GM12878 (cell line): ENCODE results near the gene CYP2J2. TPM values are rescaled to one million over a fixed set of nuclear protein-coding genes. Genes with fewer than 3 reads are reported as not detected.

Source experiments
- ATAC-seq: fragments of 200-7000 bp; cut with Tn5 transposase; 3 replicates; pipeline ENCODE4 v1.9.1; 2020; ENCODE audit warnings: mild to moderate bottlenecking, moderate library complexity
- BruUV-seq: library from RNA; stranded (reverse); fragments of 400-500 nt; replicated peaks from 2 replicates; lab custom pipeline; 2021; lab: Mats Ljungman, UMichigan
- CTCF ChIA-PET: fragments of 300-600 bp; sonication (Branson Sonifier 250); formaldehyde crosslinking; extraction: SDS; loops from one replicate; lab custom pipeline; 2021; ENCODE audit warnings: inconsistent platforms; lab: Yijun Ruan, JAX
- POLR2A ChIA-PET: fragments of 350-600 bp; formaldehyde crosslinking; extraction: SDS; loops from one replicate; lab custom pipeline; 2021; ENCODE audit warnings: inconsistent platforms; lab: Charles Lee
- RAD21 ChIA-PET: fragments of 300-600 bp; sonication (Branson Sonifier 250); formaldehyde crosslinking; loops from one replicate; lab custom pipeline; 2023; ENCODE audit warnings: antibody characterized with exemption; ENCODE audit not compliant: unreplicated experiment; lab: Charles Lee
- SMC1A ChIA-PET: fragments of 300-600 bp; sonication (Branson Sonifier 250); formaldehyde crosslinking; loops from one replicate; lab custom pipeline; 2023; ENCODE audit not compliant: unreplicated experiment, uncharacterized antibody; lab: Charles Lee
- DNase-seq: peaks from one replicate; pipeline ENCODE4 v3.0.0-alpha.2; 2011; ENCODE audit warnings: low read depth, low spot score
- FAIRE-seq: peaks from 3 replicates; lab custom pipeline; 2011; peaks lifted over from hg19 to GRCh38; lab: Jason Lieb, UNC
- H2AFZ ChIP-seq: 2 replicates; pipeline ENCODE4 v1.6.0; 2011; ENCODE audit warnings: low read depth, low read length, control low read depth; ENCODE audit not compliant: control insufficient read depth
- H3K27ac ChIP-seq: 2 replicates; pipeline ENCODE4 v1.5.1; 2011; ENCODE audit warnings: control low read depth; ENCODE audit not compliant: control insufficient read depth, insufficient read depth
- H3K27me3 ChIP-seq, 2 experiments: replicated peaks in 1 of 2; 2 replicates each; pipeline versions ENCODE4 v1.6.0 to v1.6.1; 2011; ENCODE audit warnings: low read length in 1 of 2; ENCODE audit not compliant: control insufficient read depth in 2 of 2, insufficient read depth in 2 of 2
- H3K36me3 ChIP-seq, 2 experiments: 2 replicates each; pipeline ENCODE4 v1.5.1; 2011; ENCODE audit warnings: low read length in 1 of 2; ENCODE audit not compliant: control insufficient read depth in 2 of 2, insufficient read depth in 2 of 2
- H3K4me1 ChIP-seq: 2 replicates; pipeline ENCODE4 v1.6.1; 2011; ENCODE audit warnings: mild to moderate bottlenecking, low read length, moderate library complexity, mixed read lengths; ENCODE audit not compliant: control insufficient read depth, insufficient read depth
- H3K4me2 ChIP-seq: 2 replicates; pipeline ENCODE4 v1.6.0; 2011; ENCODE audit warnings: control low read depth; ENCODE audit not compliant: control insufficient read depth, insufficient read depth
- H3K4me3 ChIP-seq: fragments of 200-600 bp; sonication (generic); 2 replicates; pipeline ENCODE4 v1.5.1; 2016
- H3K79me2 ChIP-seq: 2 replicates; pipeline ENCODE4 v1.6.0; 2011; ENCODE audit warnings: low read length; ENCODE audit not compliant: control insufficient read depth, insufficient read depth
- H3K9ac ChIP-seq: 2 replicates; pipeline ENCODE4 v1.8.0; 2011; ENCODE audit warnings: low read length, control low read depth, mixed read lengths; ENCODE audit not compliant: control insufficient read depth, insufficient read depth
- H3K9me3 ChIP-seq: replicated peaks from 3 replicates; pipeline ENCODE4 v1.5.1; 2011; ENCODE audit warnings: mild to moderate bottlenecking, low read length; ENCODE audit not compliant: control insufficient read depth, insufficient read depth
- H4K20me1 ChIP-seq: 2 replicates; pipeline ENCODE4 v1.6.0; 2011; ENCODE audit not compliant: control insufficient read depth, insufficient read depth
- BMI1 ChIP-seq: fragments of 450-650 bp; IDR thresholded peaks from 2 replicates; pipeline ENCODE4 v1.6.1; 2016; ENCODE audit warnings: mild to moderate bottlenecking, moderate library complexity, borderline replicate concordance
- ETV6 ChIP-seq, 2 experiments: fragments of 450-650 bp in 1 of 2; IDR thresholded peaks in 1 of 2; conservative IDR thresholded peaks in 1 of 2; 2 replicates each; pipeline ENCODE4 v1.6.1; 2014; ENCODE audit warnings: antibody characterized with exemption in 1 of 2, borderline replicate concordance in 1 of 2, low read depth in 1 of 2, mild to moderate bottlenecking in 1 of 2, moderate library complexity in 1 of 2
- GATAD2B ChIP-seq: fragments of 450-650 bp; conservative IDR thresholded peaks from 2 replicates; pipeline ENCODE4 v1.6.1; 2017; ENCODE audit warnings: low read depth, mild to moderate bottlenecking, moderate library complexity
- MTA2 ChIP-seq: fragments of 450-650 bp; IDR thresholded peaks from 2 replicates; pipeline ENCODE4 v1.6.1; 2016; ENCODE audit warnings: low read depth, mild to moderate bottlenecking, moderate library complexity
- POLR2AphosphoS5 ChIP-seq: IDR thresholded peaks from 2 replicates; pipeline ENCODE4 v1.6.1; 2011; ENCODE audit warnings: mild to moderate bottlenecking, low read length, inconsistent platforms
- RELA ChIP-seq: fragments of 450-650 bp; IDR thresholded peaks from 2 replicates; pipeline ENCODE4 v1.8.0; 2014; ENCODE audit warnings: borderline replicate concordance; ENCODE audit not compliant: partially characterized antibody
- SP1 ChIP-seq: IDR thresholded peaks from one replicate; pipeline ENCODE4 v1.6.1; 2011; ENCODE audit warnings: low read depth, low read length
- SREBF1 ChIP-seq: IDR thresholded peaks from 2 replicates; pipeline ENCODE4 v1.6.1; 2012; ENCODE audit warnings: mild to moderate bottlenecking, low read length
- TARDBP ChIP-seq: IDR thresholded peaks from 2 replicates; pipeline ENCODE4 v1.6.1; 2016; ENCODE audit warnings: borderline replicate concordance
- WGBS: methylation state at CpG from one replicate; pipeline ENCODE4 v1.1.6; 2016; ENCODE audit warnings: low lambda C conversion rate; ENCODE audit not compliant: insufficient replicate concordance, insufficient coverage; ENCODE audit errors: missing lambda C conversion rate; 5-methylcytosine and 5-hydroxymethylcytosine counted together
- in situ Hi-C: fragments of 300-500 bp; cut with MboI; formaldehyde crosslinking; loops from 9 replicates; pipeline ENCODE4 v1.14.3; 2018; ENCODE audit warnings: mixed read lengths
- intact Hi-C: fragments of 100-400 bp; cut with micrococcal nuclease; formaldehyde crosslinking; loops from one replicate; pipeline ENCODE4 v1.14.2; 2022; ENCODE audit not compliant: unreplicated experiment
- polyA plus RNA-seq, 11 experiments: library from polyadenylated mRNA; depleted of rRNA in 4 of 11; unstranded in 6 of 11; stranded (reverse) in 5 of 11; fragments of >200 nt; fragmentation: Nextera tagmentation in 4 of 11; fragmentation: Illumina TruSeq in 1 of 11; extraction: Ambion mirVana in 4 of 11; extraction: Trizol in 1 of 11; gene quantifications; 1 replicate in 1 of 11; 2 replicates in 10 of 11; pipeline versions ENCODE4 v1.2.1 to v1.2.3, GENCODE V29; 2011 to 2016; ENCODE audit warnings: inconsistent platforms in 2 of 11, missing spikeins in 2 of 11, low read depth in 1 of 11
- total RNA-seq, 4 experiments: library from RNA; depleted of rRNA in 3 of 4; stranded (reverse); fragments of >200 nt in 3 of 4; fragmentation: Illumina TruSeq in 1 of 4; extraction: Trizol in 1 of 4; gene quantifications; 2 replicates each; pipeline versions ENCODE4 v1.2.1 to v1.2.3, GENCODE V29; 2013 to 2021
- TF ChIP-seq, protein P1 (sequence below): fragments of 450-650 bp; IDR thresholded peaks from 2 replicates; pipeline ENCODE4 v1.6.1; 2016; ENCODE audit warnings: mild to moderate bottlenecking
- TF ChIP-seq, protein P2 (sequence below): fragments of 450-650 bp; IDR thresholded peaks from 2 replicates; pipeline ENCODE4 v1.6.1; 2016; ENCODE audit warnings: mild to moderate bottlenecking, moderate library complexity, borderline replicate concordance

CYP2J2 gene
- total and polyA plus RNA-seq, 10 of the 15 experiments (the other 5 are each of a cell fraction or from before 2014, with no cell fraction given), result 0.06 to 0.34 (median 0.10) TPM; not detected in 3

DNA sequence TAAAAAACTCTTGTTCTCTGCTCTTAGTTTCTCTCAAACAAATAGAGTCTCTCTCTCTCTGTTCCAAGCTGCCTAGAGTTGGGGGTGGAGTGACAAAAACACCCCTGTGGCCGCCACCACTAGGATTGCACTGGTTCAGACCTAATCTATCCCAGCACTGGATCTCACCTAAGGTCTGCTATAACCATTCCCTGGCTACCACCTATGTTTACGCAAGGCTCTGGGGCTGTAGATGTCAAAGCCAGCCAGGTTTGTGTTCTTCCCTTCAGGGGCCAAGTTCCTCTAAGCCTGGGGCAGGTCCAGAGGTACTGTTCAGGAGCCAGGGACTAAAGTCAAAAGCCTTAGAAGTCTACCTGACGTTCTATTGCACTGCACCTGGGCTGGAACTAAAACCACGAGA is 12.8 kb upstream of the CYP2J2 start:
- SMC1A ChIA-PET, result no interaction called here
- no peaks in the 10 kb centered on the region for H3K36me3 ChIP-seq
- DNase-seq (no peak), FAIRE-seq (no peak), ATAC-seq (no peak)
- no peak overlapping the region for H3K9ac ChIP-seq
- no peak overlapping the region for H3K4me2 ChIP-seq
- no peaks in the 10 kb centered on the region; a peak in 1 of 4 replicates for H3K27me3 ChIP-seq
- intact Hi-C loops, result no loop called here
- WGBS, result 25% methylated on average over 4 of the region's 4 CpGs
- TF ChIP-seq MTA2 (no peak), SREBF1 (no peak)
- no peak overlapping the region for H3K27ac ChIP-seq
- CTCF ChIA-PET, result interaction anchor here (0.7 to 0.9 kb wide), 2 partner anchors 8 to 51 kb away, joined by 3 to 4 read pairs; no protein-coding TSS in a partner anchor
- H3K9me3 ChIP-seq, result no peaks in the 10 kb centered on the region
- POLR2A ChIA-PET, result interaction anchor here (0.5 kb wide), 1 partner anchor 121 kb away, joined by 3 read pairs; no protein-coding TSS in a partner anchor
- in situ Hi-C loops, result no loop called here
- no peaks in the 10 kb centered on the region for H3K4me1 ChIP-seq
- RAD21 ChIA-PET, result no interaction called here
- no peak overlapping the region for H3K4me3 ChIP-seq
- no peak overlapping the region for H2AFZ ChIP-seq
- BruUV-seq, result no TSS peak
- H4K20me1 ChIP-seq, result no peaks in the 10 kb centered on the region
- no peaks in the 10 kb centered on the region for H3K79me2 ChIP-seq

DNA sequence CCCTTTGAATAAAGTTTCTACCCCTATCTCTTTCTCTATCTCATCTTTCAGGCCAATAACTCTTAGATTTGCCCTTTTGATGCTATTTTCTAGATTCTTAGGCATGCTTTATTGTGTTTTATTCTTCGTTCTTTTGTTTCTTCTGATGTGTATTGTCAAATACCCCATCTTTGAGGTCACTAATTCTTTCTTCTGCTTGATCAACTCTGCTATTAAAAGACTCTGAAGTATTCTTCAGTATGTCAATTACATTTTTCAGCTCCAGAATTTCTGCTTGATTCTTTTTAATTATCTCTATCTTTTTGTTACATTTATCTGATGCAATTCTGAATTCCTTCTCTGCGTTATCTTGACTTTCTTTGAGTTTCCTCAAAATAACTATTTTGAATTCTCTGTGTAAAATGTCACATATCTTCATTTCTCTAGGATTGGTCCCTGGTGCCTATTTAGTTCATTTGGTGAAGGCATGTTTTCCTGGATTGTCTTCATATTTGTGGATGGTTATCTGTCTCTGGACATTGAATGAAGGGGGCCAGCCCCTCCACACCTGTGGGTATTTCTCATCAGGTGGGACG is 11.2 kb upstream of the CYP2J2 start:
- RAD21 ChIA-PET, result no interaction called here
- ATAC-seq (no peak), FAIRE-seq (no peak), DNase-seq (no peak)
- 5% methylated on average over 3 of the region's 3 CpGs for WGBS
- BruUV-seq, result no TSS peak
- POLR2A ChIA-PET, result no interaction called here
- Histone ChIP-seq H3K4me1 (no peaks in the 10 kb centered on the region), H3K9ac (no peak overlapping the region), H3K27ac (no peak overlapping the region), H3K36me3 (no peaks in the 10 kb centered on the region), H2AFZ (no peak overlapping the region), H3K79me2 (no peaks in the 10 kb centered on the region), H3K4me3 (no peak overlapping the region), H4K20me1 (no peaks in the 10 kb centered on the region), H3K27me3 (no peaks in the 10 kb centered on the region; a peak in 1 of 4 replicates), H3K9me3 (no peaks in the 10 kb centered on the region), H3K4me2 (no peak overlapping the region)
- intact Hi-C loops, result no loop called here
- CTCF ChIA-PET, result interaction anchor here (0.9 kb wide), 1 partner anchor 9 kb away, joined by 9 read pairs; no protein-coding TSS in a partner anchor
- SMC1A ChIA-PET, result no interaction called here
- in situ Hi-C loops, result no loop called here
- TF ChIP-seq ETV6 (conservative IDR thresholded peaks at IDR 0.05 in 1 of 2, IDR thresholded peaks at IDR 0.05 in 1 of 2; ENCODE audit: borderline replicate concordance in 1 of 2, low read depth in 1 of 2) (no peak), SP1 (no peak), RELA (no peak), POLR2AphosphoS5 (no peak), GATAD2B (no peak), TARDBP (no peak), BMI1 (no peak)
- TF ChIP-seq, protein P1, sequence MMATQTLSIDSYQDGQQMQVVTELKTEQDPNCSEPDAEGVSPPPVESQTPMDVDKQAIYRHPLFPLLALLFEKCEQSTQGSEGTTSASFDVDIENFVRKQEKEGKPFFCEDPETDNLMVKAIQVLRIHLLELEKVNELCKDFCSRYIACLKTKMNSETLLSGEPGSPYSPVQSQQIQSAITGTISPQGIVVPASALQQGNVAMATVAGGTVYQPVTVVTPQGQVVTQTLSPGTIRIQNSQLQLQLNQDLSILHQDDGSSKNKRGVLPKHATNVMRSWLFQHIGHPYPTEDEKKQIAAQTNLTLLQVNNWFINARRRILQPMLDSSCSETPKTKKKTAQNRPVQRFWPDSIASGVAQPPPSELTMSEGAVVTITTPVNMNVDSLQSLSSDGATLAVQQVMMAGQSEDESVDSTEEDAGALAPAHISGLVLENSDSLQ, result no peak
- TF ChIP-seq, protein P2, sequence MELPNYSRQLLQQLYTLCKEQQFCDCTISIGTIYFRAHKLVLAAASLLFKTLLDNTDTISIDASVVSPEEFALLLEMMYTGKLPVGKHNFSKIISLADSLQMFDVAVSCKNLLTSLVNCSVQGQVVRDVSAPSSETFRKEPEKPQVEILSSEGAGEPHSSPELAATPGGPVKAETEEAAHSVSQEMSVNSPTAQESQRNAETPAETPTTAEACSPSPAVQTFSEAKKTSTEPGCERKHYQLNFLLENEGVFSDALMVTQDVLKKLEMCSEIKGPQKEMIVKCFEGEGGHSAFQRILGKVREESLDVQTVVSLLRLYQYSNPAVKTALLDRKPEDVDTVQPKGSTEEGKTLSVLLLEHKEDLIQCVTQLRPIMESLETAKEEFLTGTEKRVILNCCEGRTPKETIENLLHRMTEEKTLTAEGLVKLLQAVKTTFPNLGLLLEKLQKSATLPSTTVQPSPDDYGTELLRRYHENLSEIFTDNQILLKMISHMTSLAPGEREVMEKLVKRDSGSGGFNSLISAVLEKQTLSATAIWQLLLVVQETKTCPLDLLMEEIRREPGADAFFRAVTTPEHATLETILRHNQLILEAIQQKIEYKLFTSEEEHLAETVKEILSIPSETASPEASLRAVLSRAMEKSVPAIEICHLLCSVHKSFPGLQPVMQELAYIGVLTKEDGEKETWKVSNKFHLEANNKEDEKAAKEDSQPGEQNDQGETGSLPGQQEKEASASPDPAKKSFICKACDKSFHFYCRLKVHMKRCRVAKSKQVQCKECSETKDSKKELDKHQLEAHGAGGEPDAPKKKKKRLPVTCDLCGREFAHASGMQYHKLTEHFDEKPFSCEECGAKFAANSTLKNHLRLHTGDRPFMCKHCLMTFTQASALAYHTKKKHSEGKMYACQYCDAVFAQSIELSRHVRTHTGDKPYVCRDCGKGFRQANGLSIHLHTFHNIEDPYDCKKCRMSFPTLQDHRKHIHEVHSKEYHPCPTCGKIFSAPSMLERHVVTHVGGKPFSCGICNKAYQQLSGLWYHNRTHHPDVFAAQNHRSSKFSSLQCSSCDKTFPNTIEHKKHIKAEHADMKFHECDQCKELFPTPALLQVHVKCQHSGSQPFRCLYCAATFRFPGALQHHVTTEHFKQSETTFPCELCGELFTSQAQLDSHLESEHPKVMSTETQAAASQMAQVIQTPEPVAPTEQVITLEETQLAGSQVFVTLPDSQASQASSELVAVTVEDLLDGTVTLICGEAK, result no peak
